Right cardiac atrium (tissue), 5 donors: ENCODE measurements around the gene SCYGR4. TPM values are rescaled to one million over a fixed set of nuclear protein-coding genes. Genes with fewer than 3 reads are reported as not detected.

Experiments
- ATAC-seq, 2 donors: fragments of 200-7000 bp; cut with Tn5 transposase; one replicate each; pipeline versions ENCODE4 v1.8.0 to v1.9.1; 2020; ENCODE audit warnings: moderate library complexity in 2 of 2, mild to moderate bottlenecking in 1 of 2
- DNase-seq, 3 donors: peaks; one replicate each; pipeline ENCODE4 v3.0.0-alpha.2; 2020
- H3K27ac ChIP-seq: one replicate; pipeline ENCODE4 v1.5.1; 2013; ENCODE audit warnings: mild to moderate bottlenecking, low read length, control low read depth, moderate library complexity
- H3K27me3 ChIP-seq: one replicate; pipeline ENCODE4 v1.6.1; 2013; ENCODE audit not compliant: control insufficient read depth, insufficient read depth
- H3K4me1 ChIP-seq: one replicate; pipeline ENCODE4 v1.6.1; 2013; ENCODE audit warnings: low read length; ENCODE audit not compliant: control insufficient read depth, insufficient read depth
- H3K4me3 ChIP-seq: one replicate; pipeline ENCODE4 v1.5.1; 2013; ENCODE audit warnings: low read length, control low read depth
- H3K9me3 ChIP-seq: one replicate; pipeline ENCODE4 v1.6.1; 2013; ENCODE audit warnings: low read length; ENCODE audit not compliant: control insufficient read depth
- WGBS: extraction: QIAGEN DNeasy Blood & Tissue Kit; methylation state at CpG from one replicate; pipeline ENCODE4 v1.1.7; 2013; 5-methylcytosine and 5-hydroxymethylcytosine counted together
- intact Hi-C, 4 donors: fragments of 100-400 bp; cut with DNase I; formaldehyde crosslinking; loops; one replicate each; pipeline versions ENCODE4 v1.11.0 to v1.14.0; 2022 to 2023
- polyA plus RNA-seq: library from polyadenylated mRNA; stranded (reverse); fragments of 200-250 nt; gene quantifications from one replicate; pipeline ENCODE4 v1.2.3, GENCODE V29; 2013
- total RNA-seq, 4 donors: library from RNA; stranded (reverse); fragmentation: NEBNext Ultra II Directional; extraction: Animal tissue kit (Norgen Biotek cat#: 25700); gene quantifications; one replicate each; pipeline ENCODE4 v1.2.1, GENCODE V29; 2021
- donor health status: healthy with polysubstance abuse.
- donor health status: DM: no; HTN: yes; CAD: no.
- donor health status: DM: no; HTN: no; CAD: no.
- donor health status: DM: no; HTN: yes; CAD: no; lungs with severe emphysema.
- donor health status: DM: yes; HTN: yes; CAD: no.

The SCYGR4 gene
- total and polyA plus RNA-seq, 5 donors, result not detected

DNA sequence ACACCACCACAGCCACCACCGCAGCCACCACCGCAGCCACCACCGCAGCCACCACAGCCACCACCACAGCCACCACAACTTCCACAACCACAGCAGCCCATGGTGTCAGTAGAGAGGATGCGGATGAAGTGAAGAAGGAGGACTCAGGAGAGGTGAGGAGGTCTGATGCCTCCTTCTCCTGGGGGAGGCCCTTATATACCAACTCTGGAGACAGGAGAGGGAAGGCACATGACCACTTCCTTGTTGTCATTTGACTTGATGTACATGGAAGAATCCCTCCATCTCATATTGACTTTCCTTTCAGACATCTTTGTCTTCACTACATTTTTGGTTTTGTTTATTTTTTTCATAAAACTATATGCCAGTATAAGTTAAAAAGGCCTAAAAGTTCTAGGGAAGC lies 2.6 kb upstream of the SCYGR4 start, which contains the start of gene SCYGR3:
Gene SCYGR3, minus strand, starts transcription at position 101 of the 400 bp plus-strand sequence. Its CDS starts 0 bp downstream, at position 101.
- intact Hi-C loops, result no loop called here
- no peak within 1 kb of the TSS for H3K4me3 ChIP-seq
- no peaks in the 10 kb centered on the region for H3K4me1 ChIP-seq
- H3K27me3 ChIP-seq, result no peaks in the 10 kb centered on the region
- H3K9me3 ChIP-seq, result no peaks in the 10 kb centered on the region
- ATAC-seq (no peak), DNase-seq (no peak)
- WGBS, result 98% methylated on average over 4 of the region's 4 CpGs
- H3K27ac ChIP-seq, result no peak within 1 kb of the TSS

DNA sequence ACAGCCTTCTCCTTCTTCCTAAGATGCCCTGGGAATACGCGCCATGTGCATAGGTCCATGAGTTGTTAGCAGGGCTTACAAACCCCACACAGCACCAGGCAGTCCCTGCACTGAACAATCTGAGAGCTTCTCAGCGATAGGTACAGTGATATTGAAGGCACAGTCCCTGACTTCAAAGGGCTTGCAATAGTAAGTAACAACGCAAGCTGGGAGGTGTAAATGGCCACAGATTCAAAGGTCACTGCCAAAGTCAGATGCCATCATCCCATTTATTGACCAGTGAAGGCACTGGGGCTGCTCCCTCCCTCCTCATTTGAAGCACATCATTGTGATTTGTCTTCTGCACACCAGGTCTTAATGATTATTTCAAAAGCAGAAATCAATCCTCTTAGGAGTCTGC lies 2.1 kb upstream of the SCYGR4 start:
- Histone ChIP-seq H3K27me3 (no peaks in the 10 kb centered on the region), H3K4me3 (no peak overlapping the region), H3K9me3 (no peaks in the 10 kb centered on the region), H3K4me1 (no peaks in the 10 kb centered on the region), H3K27ac (no peak overlapping the region)
- ATAC-seq (no peak), DNase-seq (no peak)
- 90% methylated on average over 4 of the region's 4 CpGs for WGBS
- intact Hi-C loops, result no loop called here

DNA sequence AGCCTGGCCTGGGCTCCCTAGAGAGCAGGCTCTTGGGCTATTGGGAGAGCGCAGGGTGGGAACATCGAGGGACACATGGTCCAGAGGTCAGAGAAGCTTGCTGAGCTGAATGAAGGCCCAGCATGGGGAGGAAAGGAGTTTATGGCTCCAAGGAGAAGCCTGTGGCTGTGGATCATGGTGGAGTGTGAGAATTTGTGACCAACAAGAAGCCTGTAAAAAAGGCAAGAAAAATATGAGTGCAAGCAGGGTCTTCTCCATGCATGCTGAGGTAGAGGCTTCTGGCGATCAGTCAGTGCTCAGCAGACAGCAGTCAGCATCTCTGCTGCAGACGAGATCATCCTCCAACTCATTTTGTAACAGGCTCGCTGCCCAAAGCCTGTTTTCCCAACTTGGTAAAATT lies 1.4 kb upstream of the SCYGR4 start:
- intact Hi-C loops, result no loop called here
- H3K27ac ChIP-seq, result no peak overlapping the region
- H3K27me3 ChIP-seq, result no peaks in the 10 kb centered on the region
- ATAC-seq, result no peak
- H3K4me1 ChIP-seq, result no peaks in the 10 kb centered on the region
- 57% methylated on average over 5 of the region's 5 CpGs for WGBS
- DNase-seq, result no peak
- H3K4me3 ChIP-seq, result no peak overlapping the region
- no peaks in the 10 kb centered on the region for H3K9me3 ChIP-seq

DNA sequence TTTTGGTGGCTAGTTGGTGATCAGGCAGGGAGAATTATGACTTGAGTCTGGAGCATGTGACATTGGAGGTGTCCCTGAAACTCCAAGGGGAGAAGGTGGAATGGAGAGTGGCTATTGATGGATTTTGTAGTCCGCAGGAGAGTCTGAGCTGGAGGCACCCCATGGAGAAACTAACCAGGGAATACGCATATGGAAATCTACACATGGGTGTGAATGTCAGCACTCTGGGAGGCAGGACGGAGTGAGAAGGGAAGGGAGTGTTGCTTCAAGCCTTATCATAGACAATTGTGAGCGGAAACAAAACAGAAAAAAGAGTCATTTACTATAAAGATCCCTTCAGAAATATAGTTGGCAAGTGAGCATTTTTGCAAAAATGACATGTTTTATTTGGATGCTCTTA lies 667 bp upstream of the SCYGR4 start:
- intact Hi-C loops, result no loop called here
- no peaks in the 10 kb centered on the region for H3K4me1 ChIP-seq
- H3K4me3 ChIP-seq, result no peak overlapping the region
- H3K27me3 ChIP-seq, result no peaks in the 10 kb centered on the region
- H3K27ac ChIP-seq, result no peak overlapping the region
- no peak for DNase-seq
- H3K9me3 ChIP-seq, result no peaks in the 10 kb centered on the region
- no peak for ATAC-seq
- WGBS, result 27% methylated on average over 4 of the region's 4 CpGs

DNA sequence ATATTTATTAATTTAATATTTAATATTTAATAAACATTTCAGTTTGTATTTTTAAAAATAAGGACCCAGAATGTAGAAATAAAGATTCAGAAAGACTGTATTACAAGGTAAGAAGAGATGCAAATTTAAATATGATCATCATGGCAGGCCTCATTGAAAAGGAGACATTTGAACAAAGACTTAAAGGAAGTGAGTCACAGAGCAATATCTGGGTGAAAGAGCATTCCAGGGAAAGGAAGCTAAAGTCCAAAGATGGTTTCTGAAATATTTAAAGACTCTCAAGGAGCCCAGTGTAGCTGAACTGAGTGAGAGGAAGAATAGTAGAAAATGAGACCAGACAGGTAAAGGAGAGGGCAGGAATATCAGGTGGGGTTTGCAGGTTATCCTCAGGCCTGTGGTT lies 5.9 kb downstream of the SCYGR4 start:
- no peak overlapping the region for H3K4me3 ChIP-seq
- ATAC-seq, result no peak
- no peaks in the 10 kb centered on the region for H3K4me1 ChIP-seq
- intact Hi-C loops, result no loop called here
- H3K27ac ChIP-seq, result no peak overlapping the region
- H3K27me3 ChIP-seq, result no peaks in the 10 kb centered on the region
- DNase-seq, result no peak
- H3K9me3 ChIP-seq, result no peaks in the 10 kb centered on the region

DNA sequence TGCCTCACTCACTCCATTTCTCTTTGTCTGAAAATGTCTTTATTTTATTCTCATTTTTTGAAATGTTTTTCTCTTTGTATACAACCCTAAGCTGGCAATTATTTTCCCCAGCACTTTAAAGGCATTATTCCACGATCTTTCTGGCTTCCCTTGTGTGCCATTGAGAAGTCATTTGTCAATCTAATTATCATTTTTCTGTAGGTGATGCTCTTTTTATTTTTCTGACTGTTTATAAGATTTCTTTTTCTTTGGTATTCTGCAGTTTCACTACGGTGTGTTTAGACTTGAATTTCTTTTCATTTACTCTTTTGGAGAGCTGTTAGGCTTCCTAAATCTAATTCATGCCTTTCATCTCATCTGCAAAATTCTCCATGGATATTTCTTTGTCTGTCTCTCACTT lies 8.1 kb downstream of the SCYGR4 start:
- no peak overlapping the region for H3K27ac ChIP-seq
- H3K4me1 ChIP-seq, result no peaks in the 10 kb centered on the region
- no peaks in the 10 kb centered on the region for H3K27me3 ChIP-seq
- no peak overlapping the region for H3K4me3 ChIP-seq
- intact Hi-C loops, result no loop called here
- WGBS, result 72% methylated on average over 2 of the region's 2 CpGs
- DNase-seq, result no peak
- no peak for ATAC-seq
- no peaks in the 10 kb centered on the region for H3K9me3 ChIP-seq

DNA sequence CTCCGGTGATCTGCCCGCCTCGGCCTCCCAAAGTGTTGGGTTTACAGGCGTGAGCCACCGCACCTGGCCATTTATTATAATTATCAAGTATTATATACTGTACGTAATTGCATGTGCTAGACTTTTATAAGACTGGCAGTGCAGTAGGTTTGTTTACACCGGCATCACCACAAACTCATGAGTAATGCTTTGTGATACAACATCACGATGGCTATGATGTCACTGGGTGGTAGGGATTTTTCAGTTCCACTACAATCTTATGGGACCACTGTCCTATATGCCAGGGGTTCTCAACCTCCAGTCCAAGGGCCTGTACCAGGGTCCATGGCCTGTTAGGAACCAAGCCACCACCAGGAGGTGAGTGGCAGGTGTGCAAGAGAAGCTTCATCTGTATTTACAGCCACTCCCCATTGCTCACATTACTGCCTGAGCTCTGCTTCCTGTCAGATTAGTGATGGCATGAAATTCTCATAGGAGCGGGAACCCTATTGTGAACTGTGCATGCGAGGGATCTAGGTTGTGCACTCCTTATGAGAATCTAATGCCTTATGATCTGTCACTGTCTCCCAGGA lies 9.4 kb downstream of the SCYGR4 start:
- H3K27me3 ChIP-seq, result no peaks in the 10 kb centered on the region
- H3K4me1 ChIP-seq, result no peaks in the 10 kb centered on the region
- intact Hi-C loops, result no loop called here
- no peak overlapping the region for H3K27ac ChIP-seq
- WGBS, result 94% methylated on average over 10 of the region's 10 CpGs
- no peak for ATAC-seq
- H3K9me3 ChIP-seq, result no peaks in the 10 kb centered on the region
- no peak for DNase-seq
- no peak overlapping the region for H3K4me3 ChIP-seq

DNA sequence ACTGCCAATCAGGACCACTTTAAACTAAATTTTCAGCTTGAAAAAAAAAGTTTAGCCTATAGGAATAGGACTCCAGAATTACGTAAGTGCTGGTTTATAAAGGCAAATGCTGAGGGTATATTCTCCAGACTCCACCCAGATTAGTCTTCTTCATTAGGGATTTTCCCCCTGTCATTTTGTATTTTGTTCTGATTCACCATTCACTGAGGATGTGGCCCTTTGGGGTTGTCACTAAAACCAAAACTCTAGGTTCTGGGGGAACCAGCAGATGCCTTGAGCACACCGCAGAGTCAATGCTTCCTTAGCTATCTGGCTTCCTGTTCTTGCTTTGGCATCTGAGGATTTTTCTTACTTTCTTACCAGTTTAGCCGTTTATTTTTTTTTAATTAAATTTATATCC lies 10.5 kb downstream of the SCYGR4 start:
- no peaks in the 10 kb centered on the region for H3K9me3 ChIP-seq
- 88% methylated on average over 3 of the region's 3 CpGs for WGBS
- H3K27ac ChIP-seq, result no peak overlapping the region
- H3K4me3 ChIP-seq, result no peak overlapping the region
- DNase-seq, result no peak
- H3K4me1 ChIP-seq, result no peaks in the 10 kb centered on the region
- ATAC-seq, result no peak
- no peaks in the 10 kb centered on the region for H3K27me3 ChIP-seq
- intact Hi-C loops, result no loop called here

DNA sequence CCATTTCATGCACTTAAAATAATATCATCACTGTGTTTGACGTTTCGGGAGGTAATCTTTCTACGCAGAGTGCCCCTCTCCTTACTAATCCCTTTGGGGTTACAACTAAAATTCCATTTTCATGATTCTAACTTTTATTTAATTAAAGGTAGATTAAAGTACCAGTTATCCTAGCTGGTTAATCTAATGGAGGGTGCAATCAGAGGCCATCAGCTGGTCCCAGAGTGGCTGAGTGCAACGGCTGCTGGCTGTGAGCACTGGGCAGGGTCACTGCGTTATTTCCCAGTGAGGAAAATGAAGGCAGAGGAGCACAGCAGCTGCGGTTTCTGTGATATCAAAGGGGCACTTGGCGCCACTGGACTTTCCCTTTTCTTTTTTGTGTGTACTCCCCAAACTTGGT lies 12.1 kb downstream of the SCYGR4 start:
- intact Hi-C loops, result no loop called here
- Histone ChIP-seq H3K27ac (no peak overlapping the region), H3K27me3 (no peaks in the 10 kb centered on the region), H3K4me1 (no peaks in the 10 kb centered on the region), H3K9me3 (no peaks in the 10 kb centered on the region), H3K4me3 (no peak overlapping the region)
- ATAC-seq (no peak), DNase-seq (no peak)
- 51% methylated on average over 7 of the region's 7 CpGs for WGBS

DNA sequence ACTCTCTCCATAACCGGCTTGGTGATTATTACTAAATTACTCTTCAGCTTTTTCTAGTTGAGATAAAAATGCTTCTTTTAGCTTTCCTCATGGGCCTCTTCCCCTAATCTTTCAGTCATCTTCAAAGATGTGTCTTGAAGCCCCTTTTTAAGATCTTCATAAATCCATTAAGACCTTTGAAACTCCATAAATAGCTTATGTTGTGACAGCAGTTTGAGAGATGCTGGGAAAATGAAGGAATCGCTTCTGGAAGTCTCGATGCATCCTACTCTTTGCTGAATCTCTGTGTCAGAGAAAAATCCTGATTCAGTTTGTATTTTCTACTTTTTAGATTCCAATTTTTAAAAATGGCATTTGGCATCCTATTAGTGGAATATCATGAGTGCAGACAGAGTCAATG lies 13.0 kb downstream of the SCYGR4 start:
- intact Hi-C loops, result no loop called here
- ATAC-seq, result no peak
- WGBS, result 71% methylated on average over 3 of the region's 3 CpGs
- Histone ChIP-seq H3K4me3 (no peak overlapping the region), H3K27ac (no peak overlapping the region), H3K9me3 (no peaks in the 10 kb centered on the region), H3K27me3 (no peaks in the 10 kb centered on the region), H3K4me1 (no peaks in the 10 kb centered on the region)
- no peak for DNase-seq

DNA sequence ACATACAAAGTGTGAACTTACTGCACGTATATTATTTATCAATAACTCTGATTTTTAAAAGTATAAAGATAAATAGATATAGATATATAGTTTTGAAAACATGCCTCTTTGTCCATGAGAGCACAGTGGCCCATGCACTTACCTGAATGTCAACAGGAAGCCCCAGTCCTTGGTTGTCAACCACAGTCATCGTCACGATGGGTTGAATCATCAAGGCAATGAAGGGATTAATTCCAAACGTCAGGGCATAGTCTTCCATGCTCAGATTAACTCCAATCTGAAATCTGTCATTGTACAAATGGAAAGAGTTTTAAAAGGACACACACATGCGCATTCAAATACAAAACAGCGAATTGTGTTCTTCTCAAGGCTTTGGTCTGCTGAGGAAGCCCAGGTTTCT lies 15.5 kb downstream of the SCYGR4 start:
- Histone ChIP-seq H3K27ac (no peak overlapping the region), H3K4me3 (no peak overlapping the region), H3K9me3 (no peaks in the 10 kb centered on the region), H3K4me1 (no peaks in the 10 kb centered on the region), H3K27me3 (no peaks in the 10 kb centered on the region)
- intact Hi-C loops, result no loop called here
- no peak for DNase-seq
- no peak for ATAC-seq
- 84% methylated on average over 6 of the region's 6 CpGs for WGBS

DNA sequence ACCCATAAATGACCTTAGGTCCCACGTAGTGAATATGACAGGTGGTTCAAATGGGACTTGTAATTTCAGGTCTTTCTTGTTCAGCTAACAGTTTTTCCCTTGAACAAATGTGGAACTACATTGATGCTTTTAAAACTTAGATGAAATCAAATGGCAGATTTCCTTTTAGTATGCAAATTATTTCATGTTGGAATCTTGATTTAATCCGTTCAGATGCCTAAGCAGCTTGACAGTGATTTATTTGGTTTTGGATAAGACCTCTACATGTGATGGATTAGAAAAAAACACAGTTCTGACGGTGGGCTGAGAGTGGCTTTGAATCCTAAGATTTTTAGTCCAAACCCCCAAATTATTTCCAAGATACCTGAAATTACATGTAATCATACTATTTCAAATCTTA lies 16.9 kb downstream of the SCYGR4 start:
- intact Hi-C loops, result no loop called here
- Histone ChIP-seq H3K4me1 (no peaks in the 10 kb centered on the region), H3K9me3 (no peaks in the 10 kb centered on the region), H3K27me3 (no peaks in the 10 kb centered on the region), H3K4me3 (no peak overlapping the region), H3K27ac (no peak overlapping the region)
- WGBS, result 64% methylated on average over 3 of the region's 3 CpGs
- ATAC-seq (no peak), DNase-seq (no peak)
